KMS-11 (cell line): ENCODE measurements around the gene ISG20L2.

ENCODE experiments used
- H2AFZ ChIP-seq: fragments of 200-600 bp; sonication (generic); 2 replicates; pipeline ENCODE4 v1.6.1; 2016; ENCODE audit warnings: antibody characterized with exemption, mixed run types, low read depth
- H3K27ac ChIP-seq: fragments of 200-600 bp; sonication (generic); 2 replicates; pipeline ENCODE4 v1.6.1; 2016; ENCODE audit warnings: mild to moderate bottlenecking, mixed run types
- H3K27me3 ChIP-seq: fragments of 200-600 bp; sonication (generic); 2 replicates; pipeline ENCODE4 v1.6.1; 2017; ENCODE audit warnings: mild to moderate bottlenecking, low read depth, mixed run types, moderate library complexity; ENCODE audit not compliant: insufficient read depth
- H3K36me3 ChIP-seq: fragments of 200-600 bp; sonication (generic); 2 replicates; pipeline ENCODE4 v1.6.1; 2017; ENCODE audit warnings: mild to moderate bottlenecking, mixed run types; ENCODE audit not compliant: insufficient read depth
- H3K4me1 ChIP-seq: fragments of 200-600 bp; sonication (generic); 2 replicates; pipeline ENCODE4 v1.6.1; 2016; ENCODE audit warnings: mild to moderate bottlenecking, low read depth, mixed run types; ENCODE audit not compliant: poor library complexity, severe bottlenecking
- H3K4me2 ChIP-seq: fragments of 200-600 bp; sonication (generic); 2 replicates; pipeline ENCODE4 v1.7.0; 2016; ENCODE audit warnings: mild to moderate bottlenecking, mixed run types
- H3K4me3 ChIP-seq: fragments of 200-600 bp; sonication (generic); IDR thresholded peaks from 2 replicates; pipeline ENCODE4 v1.6.1; 2017; ENCODE audit warnings: low read depth, low read length, mixed read lengths; ENCODE audit not compliant: insufficient read depth
- H3K79me2 ChIP-seq: fragments of 200-600 bp; sonication (generic); 2 replicates; pipeline ENCODE4 v1.6.1; 2016; ENCODE audit warnings: low read depth, mixed run types; ENCODE audit not compliant: insufficient read depth
- H3K9ac ChIP-seq: fragments of 200-600 bp; sonication (generic); 2 replicates; pipeline ENCODE4 v1.6.1; 2016; ENCODE audit warnings: mild to moderate bottlenecking, mixed run types
- H4K20me1 ChIP-seq: fragments of 200-600 bp; sonication (generic); 2 replicates; pipeline ENCODE4 v1.6.1; 2016; ENCODE audit warnings: mild to moderate bottlenecking, mixed run types; ENCODE audit not compliant: insufficient read depth
- TF ChIP-seq, protein P1 (sequence below): fragments of 200-600 bp; sonication (generic); conservative IDR thresholded peaks from 2 replicates; pipeline ENCODE4 v1.6.1; 2017; ENCODE audit warnings: low read depth, mild to moderate bottlenecking, antibody characterized with exemption, low read length, moderate library complexity, mixed read lengths

ISG20L2 gene

GRCh38 chr1:156680056-156680455 lies 48.5 kb downstream of the ISG20L2 start:
- H3K9ac ChIP-seq, result no peak overlapping the region
- no peak overlapping the region for H3K4me3 ChIP-seq
- no peaks in the 10 kb centered on the region for H3K4me1 ChIP-seq
- H4K20me1 ChIP-seq, result no peaks in the 10 kb centered on the region
- peaks cover 99% of the 10 kb centered on the region for H3K27me3 ChIP-seq
- H2AFZ ChIP-seq, result no peak overlapping the region
- no peak overlapping the region for H3K4me2 ChIP-seq
- H3K79me2 ChIP-seq, result no peaks in the 10 kb centered on the region
- no peak overlapping the region for H3K27ac ChIP-seq
- no peaks in the 10 kb centered on the region for H3K36me3 ChIP-seq
- TF ChIP-seq, protein P1, sequence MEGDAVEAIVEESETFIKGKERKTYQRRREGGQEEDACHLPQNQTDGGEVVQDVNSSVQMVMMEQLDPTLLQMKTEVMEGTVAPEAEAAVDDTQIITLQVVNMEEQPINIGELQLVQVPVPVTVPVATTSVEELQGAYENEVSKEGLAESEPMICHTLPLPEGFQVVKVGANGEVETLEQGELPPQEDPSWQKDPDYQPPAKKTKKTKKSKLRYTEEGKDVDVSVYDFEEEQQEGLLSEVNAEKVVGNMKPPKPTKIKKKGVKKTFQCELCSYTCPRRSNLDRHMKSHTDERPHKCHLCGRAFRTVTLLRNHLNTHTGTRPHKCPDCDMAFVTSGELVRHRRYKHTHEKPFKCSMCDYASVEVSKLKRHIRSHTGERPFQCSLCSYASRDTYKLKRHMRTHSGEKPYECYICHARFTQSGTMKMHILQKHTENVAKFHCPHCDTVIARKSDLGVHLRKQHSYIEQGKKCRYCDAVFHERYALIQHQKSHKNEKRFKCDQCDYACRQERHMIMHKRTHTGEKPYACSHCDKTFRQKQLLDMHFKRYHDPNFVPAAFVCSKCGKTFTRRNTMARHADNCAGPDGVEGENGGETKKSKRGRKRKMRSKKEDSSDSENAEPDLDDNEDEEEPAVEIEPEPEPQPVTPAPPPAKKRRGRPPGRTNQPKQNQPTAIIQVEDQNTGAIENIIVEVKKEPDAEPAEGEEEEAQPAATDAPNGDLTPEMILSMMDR, result no peak

- Histone ChIP-seq H2AFZ (no peak overlapping the region), H4K20me1 (no peaks in the 10 kb centered on the region), H3K4me1 (no peaks in the 10 kb centered on the region), H3K27me3 (peaks cover 100% of the 10 kb centered on the region), H3K36me3 (no peaks in the 10 kb centered on the region), H3K9ac (no peak overlapping the region), H3K4me3 (no peak overlapping the region), H3K27ac (no peak overlapping the region), H3K79me2 (no peaks in the 10 kb centered on the region), H3K4me2 (no peak overlapping the region)
- TF ChIP-seq, protein P1, result peak; percentile 99
Measured at GRCh38 chr1:156677616-156678596, 50.7 kb downstream of the ISG20L2 start.

- Histone ChIP-seq H2AFZ (no peak within 1 kb of the TSS), H3K27me3 (peaks cover 100% of the 10 kb centered on the region), H3K9ac (no peak within 1 kb of the TSS), H3K36me3 (no peaks in the 10 kb centered on the region), H4K20me1 (no peaks in the 10 kb centered on the region), H3K4me3 (no peak within 1 kb of the TSS), H3K4me2 (no peak within 1 kb of the TSS), H3K4me1 (no peaks in the 10 kb centered on the region), H3K27ac (no peak within 1 kb of the TSS), H3K79me2 (no peaks in the 10 kb centered on the region)
- TF ChIP-seq, protein P1, result no peak
Measured at GRCh38 chr1:156676820-156677615, 51.5 kb downstream of the ISG20L2 start, which contains the start of gene NES. NES (minus strand) TSS chr1:156677407; CDS start chr1:156677264, 143 bp downstream.

DNA sequence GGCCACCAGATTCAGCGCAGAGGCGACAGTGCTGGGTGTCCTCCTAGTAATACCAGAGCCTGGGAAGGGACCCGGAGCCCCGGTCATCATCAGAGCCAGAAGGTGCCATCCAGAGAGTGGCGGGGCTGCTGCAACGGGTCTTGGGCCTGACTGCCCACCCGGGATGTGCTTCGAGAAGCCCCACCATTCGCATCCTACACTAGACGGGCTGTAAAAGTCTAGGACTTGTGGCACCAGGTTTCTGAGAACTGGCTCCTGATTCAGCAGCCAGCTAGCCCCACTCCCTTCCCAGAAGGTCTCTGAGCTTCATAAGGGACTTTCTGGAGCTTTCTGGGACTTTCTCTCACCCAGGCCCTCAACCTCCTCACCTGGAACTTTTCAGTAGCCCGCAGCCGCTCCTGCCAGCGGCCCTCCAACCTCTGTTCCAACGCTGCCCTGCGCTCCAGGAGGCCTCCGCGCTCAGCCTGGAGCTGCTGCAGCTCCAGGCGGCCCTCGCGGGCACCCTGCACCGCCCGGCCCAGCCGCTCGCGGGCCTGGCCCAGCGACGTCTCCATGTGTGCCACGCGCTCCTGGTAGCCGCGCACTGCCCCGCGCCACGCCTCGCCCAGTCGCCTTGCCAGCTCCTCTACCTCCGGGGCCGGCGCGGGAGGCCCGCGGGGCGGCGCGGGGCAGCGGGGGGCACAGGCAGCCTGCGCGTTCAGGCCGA lies 52.3 kb downstream of the ISG20L2 start:
- H3K4me3 ChIP-seq, result no peak overlapping the region
- H3K79me2 ChIP-seq, result no peaks in the 10 kb centered on the region
- no peaks in the 10 kb centered on the region for H4K20me1 ChIP-seq
- no peak overlapping the region for H3K4me2 ChIP-seq
- no peak overlapping the region for H2AFZ ChIP-seq
- TF ChIP-seq, protein P1, result no peak
- no peaks in the 10 kb centered on the region for H3K4me1 ChIP-seq
- no peaks in the 10 kb centered on the region for H3K36me3 ChIP-seq
- peaks cover 100% of the 10 kb centered on the region for H3K27me3 ChIP-seq
- no peak overlapping the region for H3K27ac ChIP-seq
- no peak overlapping the region for H3K9ac ChIP-seq
